AG04449 (cell line): ENCODE results near the gene RNF125.
"Not testable (repeated sequence)": the region's sequence is repeated elsewhere in the genome, so short reads cannot be mapped to it uniquely, and the experiment has no call there.

Experiments used
- CTCF ChIA-PET: fragments of 350-600 bp; formaldehyde crosslinking; extraction: SDS; loops from one replicate; lab custom pipeline; 2021; ENCODE audit warnings: antibody characterized with exemption; lab: Yijun Ruan, JAX
- POLR2A ChIA-PET: fragments of 400-600, 350-600 bp; formaldehyde crosslinking; extraction: SDS; loops from one replicate; lab custom pipeline; 2020; ENCODE audit warnings: antibody characterized with exemption, inconsistent platforms; lab: Yijun Ruan, JAX
- DNase-seq: peaks from one replicate; pipeline ENCODE4 v3.0.0-alpha.2; 2010; ENCODE audit warnings: low read depth, low spot score
- H3K4me3 ChIP-seq: 2 replicates; pipeline ENCODE4 v1.5.1; 2011; ENCODE audit warnings: low read depth, mild to moderate bottlenecking, control low read depth, low read length
- CTCF ChIP-seq: IDR thresholded peaks from one replicate; pipeline ENCODE4 v1.5.1; 2011; ENCODE audit warnings: mild to moderate bottlenecking, moderate library complexity, low read length, control low read depth, inconsistent platforms; ENCODE audit not compliant: insufficient read depth; ENCODE audit errors: missing control alignments

The RNF125 gene

GRCh38 chr18:31996007-31996406 lies 22.6 kb upstream of the RNF125 start:
- ChIA-PET CTCF (no interaction called here), POLR2A (no interaction called here)
- no peak overlapping the region for H3K4me3 ChIP-seq
- no peak for DNase-seq
- TF ChIP-seq CTCF: no peak

GRCh38 chr18:31998880-31999412 lies 19.7 kb upstream of the RNF125 start:
- DNase-seq: no peak
- no peak overlapping the region for H3K4me3 ChIP-seq
- CTCF ChIA-PET: no interaction called here
- no peak for TF ChIP-seq CTCF
- POLR2A ChIA-PET: no interaction called here

GRCh38 chr18:32001141-32001540 lies 17.5 kb upstream of the RNF125 start:
- CTCF ChIA-PET, H3K4me3 ChIP-seq, POLR2A ChIA-PET, DNase-seq: not testable (repeated sequence)

- CTCF ChIA-PET, DNase-seq, H3K4me3 ChIP-seq, POLR2A ChIA-PET: not testable (repeated sequence)
These were observed 14.8 kb upstream of the RNF125 start for GRCh38 chr18:32003822-32004221.

- H3K4me3 ChIP-seq: no peak overlapping the region
- CTCF ChIA-PET: no interaction called here
- TF ChIP-seq CTCF: no peak
- DNase-seq: no peak
- POLR2A ChIA-PET: no interaction called here
These were observed 8.4 kb upstream of the RNF125 start for GRCh38 chr18:32010124-32010721.

GRCh38 chr18:32011193-32011592 lies 7.4 kb upstream of the RNF125 start:
- no peak overlapping the region for H3K4me3 ChIP-seq
- no peak for DNase-seq
- TF ChIP-seq CTCF: no peak
- ChIA-PET POLR2A (no interaction called here), CTCF (no interaction called here)

GRCh38 chr18:32019251-32019948 lies 775 bp downstream of the RNF125 start:
- CTCF ChIA-PET: interaction anchor here (0.9 to 1.1 kb wide), 2 partner anchors 11 to 200 kb away, joined by 3 to 4 read pairs; no protein-coding TSS in a partner anchor
- DNase-seq: no peak

GRCh38 chr18:32019949-32020625 lies 1.5 kb downstream of the RNF125 start:
- CTCF ChIA-PET, H3K4me3 ChIP-seq, POLR2A ChIA-PET, DNase-seq: not testable (repeated sequence)

More at GRCh38 chr18:32019251-32019948, 775 bp downstream of the RNF125 start:
- no peak for TF ChIP-seq CTCF
- peak overlapping the region; percentile 58 for H3K4me3 ChIP-seq
- POLR2A ChIA-PET: no interaction called here
